ENCODE measurements around the gene TMEM213. TPM values are rescaled to one million over a fixed set of nuclear protein-coding genes. Genes with fewer than 3 reads are reported as not detected.

Gene TMEM213
- total and polyA plus RNA-seq, 2 of the 8 experiments (the other 6 are each of a cell fraction or from before 2014, with no cell fraction given), result 0.21 to 0.67 TPM

- H3K18ac ChIP-seq (ENCODE audit: extremely low read depth, low read length), result no peak overlapping the region
- H3K27ac ChIP-seq (ENCODE audit: low read depth, low read length), result no peak overlapping the region
- peak overlapping the region in 1 of 2 experiments; percentile 36; a peak in 1 of 4 replicates for H3K4me2 ChIP-seq (ENCODE audit: insufficient read depth in 1 of 2, low read depth in 2 of 2, low read length in 2 of 2)
- H2BK5ac ChIP-seq (ENCODE audit: low read depth, low read length), result no peak overlapping the region
- no peaks in the 10 kb centered on the region for H3K9me3 ChIP-seq (ENCODE audit: insufficient read depth in 2 of 2, low read depth in 1 of 2, low read length in 1 of 2)
- no peak overlapping the region for H2AK5ac ChIP-seq (ENCODE audit: low read depth, low read length)
- H4K91ac ChIP-seq (replicated peaks; ENCODE audit: insufficient read length, low read length), result no peak overlapping the region
- H3K36me3 ChIP-seq (ENCODE audit: control insufficient read depth in 2 of 4, insufficient read depth in 4 of 4, low read length in 3 of 4), result no peaks in the 10 kb centered on the region
- FAIRE-seq (no peak), DNase-seq (ENCODE audit: low read depth in 1 of 2, low spot score in 2 of 2) (no peak)
- WGBS, 2 experiments (ENCODE audit: extremely low coverage in 1 of 2, insufficient coverage in 1 of 2, insufficient read length in 1 of 2, insufficient replicate concordance in 2 of 2, low coverage in 1 of 2, low lambda C conversion rate in 2 of 2, missing lambda C conversion rate in 1 of 2), result 77% methylated on average over 4 of the region's 4 CpGs; no CpG with 5 or more reads in 1 of the 2 experiments
- no peak overlapping the region for H3K9ac ChIP-seq (replicated peaks in 1 of 4; ENCODE audit: extremely low read depth in 1 of 4, low read depth in 3 of 4, low read length in 3 of 4)
- H2BK15ac ChIP-seq (ENCODE audit: low read length), result peak overlapping the region; percentile 22; the same call in 1 of the 2 replicates
- H3K4me1 ChIP-seq (replicated peaks in 1 of 4; ENCODE audit: control insufficient read depth in 3 of 4, insufficient read depth in 4 of 4, low read length in 3 of 4), result peaks cover 7 to 24% (median 11%) of the 10 kb centered on the region in 4 experiments
- no peak overlapping the region for H2BK12ac ChIP-seq (ENCODE audit: low read depth, low read length)
- H3K27me3 ChIP-seq (replicated peaks in 1 of 4; ENCODE audit: control insufficient read depth in 3 of 4, extremely low read depth in 1 of 4, insufficient read depth in 3 of 4, low read length in 3 of 4), result no peaks in the 10 kb centered on the region
- H4K8ac ChIP-seq (ENCODE audit: extremely low read depth, insufficient read depth, low read length), result no peak overlapping the region
- H3K4ac ChIP-seq (replicated peaks; ENCODE audit: insufficient read length, low read depth, low read length), result no peak overlapping the region
- H3K23me2 ChIP-seq (ENCODE audit: low read depth, low read length), result 0 out of 2 replicates have a peak, but pooled peaks cover 3% of the 10 kb centered on the region
- no peaks in the 10 kb centered on the region for H3K79me1 ChIP-seq (ENCODE audit: low read depth, low read length)
- no peak overlapping the region for H3K23ac ChIP-seq (ENCODE audit: insufficient read length)
- H4K20me1 ChIP-seq (replicated peaks in 1 of 2; ENCODE audit: control insufficient read depth in 1 of 2, insufficient read depth in 2 of 2, low read length in 2 of 2), result no peaks in the 10 kb centered on the region
- ChIA-PET CTCF (ENCODE audit: partially characterized antibody) (interaction anchor here (0.6 to 4.4 kb wide), 4 partner anchors 17 to 131 kb away, joined by 3 to 20 read pairs (median 4); no protein-coding TSS in a partner anchor), POLR2A (ENCODE audit: partially characterized antibody) (interaction anchor here (1.0 kb wide), 1 partner anchor 296 kb away, joined by 3 read pairs; the partner anchor contains the start of gene TRIM24)
- no peak overlapping the region; the same call in 1 of the 2 replicates for H2BK20ac ChIP-seq (ENCODE audit: low read length)
- H4K5ac ChIP-seq (ENCODE audit: insufficient read length, low read depth, low read length), result no peak overlapping the region
- no peak overlapping the region for H3K4me3 ChIP-seq (ENCODE audit: extremely low read depth in 1 of 4, insufficient read depth in 2 of 4, low read depth in 3 of 4, low read length in 4 of 4)
- no peak overlapping the region for H3K56ac ChIP-seq (replicated peaks; ENCODE audit: insufficient read length, low read depth, low read length)
- H2BK120ac ChIP-seq (replicated peaks; ENCODE audit: low read depth, low read length), result no peak overlapping the region
- peak overlapping the region; percentile 64; the same call in 1 of the 2 replicates for H2AFZ ChIP-seq (ENCODE audit: low read length)
- no peaks in the 10 kb centered on the region for H3K79me2 ChIP-seq (ENCODE audit: control insufficient read depth in 1 of 2, insufficient read depth in 2 of 2, low read length in 2 of 2)
- no peak overlapping the region for H3K14ac ChIP-seq (ENCODE audit: insufficient read length)
- TF ChIP-seq, protein P1, sequence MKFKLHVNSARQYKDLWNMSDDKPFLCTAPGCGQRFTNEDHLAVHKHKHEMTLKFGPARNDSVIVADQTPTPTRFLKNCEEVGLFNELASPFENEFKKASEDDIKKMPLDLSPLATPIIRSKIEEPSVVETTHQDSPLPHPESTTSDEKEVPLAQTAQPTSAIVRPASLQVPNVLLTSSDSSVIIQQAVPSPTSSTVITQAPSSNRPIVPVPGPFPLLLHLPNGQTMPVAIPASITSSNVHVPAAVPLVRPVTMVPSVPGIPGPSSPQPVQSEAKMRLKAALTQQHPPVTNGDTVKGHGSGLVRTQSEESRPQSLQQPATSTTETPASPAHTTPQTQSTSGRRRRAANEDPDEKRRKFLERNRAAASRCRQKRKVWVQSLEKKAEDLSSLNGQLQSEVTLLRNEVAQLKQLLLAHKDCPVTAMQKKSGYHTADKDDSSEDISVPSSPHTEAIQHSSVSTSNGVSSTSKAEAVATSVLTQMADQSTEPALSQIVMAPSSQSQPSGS (IDR thresholded peaks at IDR 0.05; ENCODE audit: low read length), result no peak
- TF ChIP-seq NANOG (IDR thresholded peaks at IDR 0.05; ENCODE audit: insufficient read depth, low read depth, low read length, poor library complexity, severe bottlenecking), result no peak
- TF ChIP-seq JUND (IDR thresholded peaks at IDR 0.05; ENCODE audit: low read length), result no peak
- TF ChIP-seq POLR2A (IDR thresholded peaks at IDR 0.05; ENCODE audit: control extremely low read depth in 1 of 2, low read depth in 2 of 2, low read length in 2 of 2), result no peak
- no peak for TF ChIP-seq TBP (IDR thresholded peaks at IDR 0.05; ENCODE audit: low read depth, low read length)
- no peak for TF ChIP-seq TAF7 (optimal IDR thresholded peaks at IDR 0.05; ENCODE audit: borderline replicate concordance, low read depth, low read length)
- TF ChIP-seq TAF1 (IDR thresholded peaks at IDR 0.05; ENCODE audit: low read depth, low read length), result no peak
- TF ChIP-seq BCL11A (IDR thresholded peaks at IDR 0.05; ENCODE audit: low read depth in 2 of 2, low read length in 2 of 2), result no peak
- TF ChIP-seq SUZ12 (IDR thresholded peaks at IDR 0.05; ENCODE audit: low read length), result no peak
Measured at GRCh38 chr7:138755842-138756590, 41.8 kb upstream of the TMEM213 start.

Data from H1 (cell line).